ENCODE measurements around the gene ASF1A. TPM values are rescaled to one million over a fixed set of nuclear protein-coding genes. Genes with fewer than 3 reads are reported as not detected.
"Not testable (repeated sequence)": the region's sequence is repeated elsewhere in the genome, so short reads cannot be mapped to it uniquely, and the experiment has no call there.

ASF1A gene
- total RNA-seq = 10 to 100 TPM; 14.4 to 17.1 TPM
- long read RNA-seq, transcript ASF1A-201 (4 exons, 2,362 nt) = major isoform, 30 of 30 reads
- long read RNA-seq, partial matches to known transcripts = 0 of 30 reads
- long read RNA-seq, other reads (novel, unspliced or antisense) = 0 of 30 reads

GRCh38 chr6:118893807-118894424 is at the start of gene ASF1A:
Gene ASF1A (plus strand): TSS chr6:118894152. CDS start chr6:118894414, 262 bp downstream.
- intact Hi-C loops (cut with DNase I, micrococcal nuclease) = no loop called here
- ATAC-seq (peak; percentile 86), DNase-seq (peak; percentile 96 to 98)

- ATAC-seq = no peak
Measured at GRCh38 chr6:118844915-118845314, 49.0 kb upstream of the ASF1A start.

GRCh38 chr6:118853408-118853807 is 40.5 kb upstream of the ASF1A start:
- DNase-seq (no peak), ATAC-seq (no peak)
- intact Hi-C loops (cut with DNase I, micrococcal nuclease) = no loop called here

More at GRCh38 chr6:118844915-118845314, 49.0 kb upstream of the ASF1A start:
- intact Hi-C loops (cut with DNase I, micrococcal nuclease) = no loop called here
- no peak for DNase-seq

- DNase-seq (no peak), ATAC-seq (no peak)
- intact Hi-C loops (cut with DNase I, micrococcal nuclease) = no loop called here
Measured at GRCh38 chr6:118856301-118856700, 37.7 kb upstream of the ASF1A start.

GRCh38 chr6:118859517-118860064 is 34.4 kb upstream of the ASF1A start:
- DNase-seq (no peak), ATAC-seq (peak; percentile 20)
- intact Hi-C loops (cut with DNase I, micrococcal nuclease) = no loop called here

GRCh38 chr6:118860363-118860762 is 33.6 kb upstream of the ASF1A start:
- intact Hi-C loops (cut with DNase I, micrococcal nuclease) = no loop called here
- DNase-seq (no peak), ATAC-seq (no peak)

GRCh38 chr6:118860880-118861279 is 33.1 kb upstream of the ASF1A start:
- DNase-seq = no peak
- peak; percentile 18 for ATAC-seq
- intact Hi-C loops (cut with DNase I, micrococcal nuclease) = no loop called here

GRCh38 chr6:118862443-118862842 is 31.5 kb upstream of the ASF1A start:
- DNase-seq (no peak), ATAC-seq (no peak)
- intact Hi-C loops (cut with DNase I, micrococcal nuclease) = no loop called here

GRCh38 chr6:118864341-118865099 is 29.4 kb upstream of the ASF1A start:
- intact Hi-C loops (cut with DNase I, micrococcal nuclease) = no loop called here
- ATAC-seq = peak; percentile 70
- no peak for DNase-seq

- ATAC-seq (no peak), DNase-seq (no peak)
- intact Hi-C loops (cut with DNase I, micrococcal nuclease) = no loop called here
Measured at GRCh38 chr6:118865100-118865391, 28.9 kb upstream of the ASF1A start.

- DNase-seq (no peak), ATAC-seq (no peak)
- intact Hi-C loops (cut with DNase I, micrococcal nuclease) = no loop called here
Measured at GRCh38 chr6:118867181-118867580, 26.8 kb upstream of the ASF1A start.

GRCh38 chr6:118868901-118869300 is 25.1 kb upstream of the ASF1A start:
- not testable (repeated sequence) for ATAC-seq

GRCh38 chr6:118869350-118869749 is 24.6 kb upstream of the ASF1A start:
- DNase-seq (no peak), ATAC-seq (no peak)
- intact Hi-C loops (cut with DNase I, micrococcal nuclease) = no loop called here

More at GRCh38 chr6:118868901-118869300, 25.1 kb upstream of the ASF1A start:
- DNase-seq; intact Hi-C loops (cut with DNase I, micrococcal nuclease): not testable (repeated sequence)

- ATAC-seq (no peak), DNase-seq (no peak)
- intact Hi-C loops (cut with DNase I, micrococcal nuclease) = no loop called here
Measured at GRCh38 chr6:118869894-118870589, 23.9 kb upstream of the ASF1A start.

- ATAC-seq (no peak), DNase-seq (no peak)
- intact Hi-C loops (cut with DNase I, micrococcal nuclease) = no loop called here
Measured at GRCh38 chr6:118871331-118871730, 22.6 kb upstream of the ASF1A start.

GRCh38 chr6:118872318-118872717 is 21.6 kb upstream of the ASF1A start:
- DNase-seq = no peak
- no peak for ATAC-seq
- intact Hi-C loops (cut with DNase I, micrococcal nuclease) = no loop called here

- no peak for ATAC-seq
- no peak for DNase-seq
- intact Hi-C loops (cut with DNase I, micrococcal nuclease) = no loop called here
Measured at GRCh38 chr6:118872726-118873125, 21.2 kb upstream of the ASF1A start.

GRCh38 chr6:118873239-118873638 is 20.7 kb upstream of the ASF1A start:
- no peak for DNase-seq
- intact Hi-C loops (cut with DNase I, micrococcal nuclease) = no loop called here
- no peak for ATAC-seq

- DNase-seq (no peak), ATAC-seq (peak; percentile 89)
- intact Hi-C loops (cut with DNase I, micrococcal nuclease) = no loop called here
Measured at GRCh38 chr6:118875672-118876071, 18.3 kb upstream of the ASF1A start.

- no peak for DNase-seq
- ATAC-seq = no peak
- intact Hi-C loops (cut with DNase I, micrococcal nuclease) = no loop called here
Measured at GRCh38 chr6:118876198-118876597, 17.8 kb upstream of the ASF1A start.
